ENCODE data around the gene CCP110. TPM values are rescaled to one million over a fixed set of nuclear protein-coding genes. Genes with fewer than 3 reads are reported as not detected.

CCP110 gene
- total and polyA plus RNA-seq, 2 of the 13 experiments (the other 11 are each of a cell fraction or from before 2014, with no cell fraction given) = 10.0 to 11.1 TPM

- TF ChIP-seq, protein P1, sequence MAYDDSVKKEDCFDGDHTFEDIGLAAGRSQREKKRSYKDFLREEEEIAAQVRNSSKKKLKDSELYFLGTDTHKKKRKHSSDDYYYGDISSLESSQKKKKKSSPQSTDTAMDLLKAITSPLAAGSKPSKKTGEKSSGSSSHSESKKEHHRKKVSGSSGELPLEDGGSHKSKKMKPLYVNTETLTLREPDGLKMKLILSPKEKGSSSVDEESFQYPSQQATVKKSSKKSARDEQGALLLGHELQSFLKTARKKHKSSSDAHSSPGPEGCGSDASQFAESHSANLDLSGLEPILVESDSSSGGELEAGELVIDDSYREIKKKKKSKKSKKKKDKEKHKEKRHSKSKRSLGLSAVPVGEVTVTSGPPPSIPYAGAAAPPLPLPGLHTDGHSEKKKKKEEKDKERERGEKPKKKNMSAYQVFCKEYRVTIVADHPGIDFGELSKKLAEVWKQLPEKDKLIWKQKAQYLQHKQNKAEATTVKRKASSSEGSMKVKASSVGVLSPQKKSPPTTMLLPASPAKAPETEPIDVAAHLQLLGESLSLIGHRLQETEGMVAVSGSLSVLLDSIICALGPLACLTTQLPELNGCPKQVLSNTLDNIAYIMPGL (CRISPR knock-in tag; IDR thresholded peaks at IDR 0.05; ENCODE audit: borderline replicate concordance in 1 of 2, low read depth in 1 of 2) = peak; percentile 92 to 94; a peak in 3 of 4 replicates
These were observed 31.6 kb downstream of the CCP110 start, which contains the start of gene VPS35L (continued) for GRCh38 chr16:19555186-19555937.

GRCh38 chr16:19555938-19556771 lies 32.4 kb downstream of the CCP110 start:
- WGBS (ENCODE audit: low lambda C conversion rate) = 90% methylated on average over 19 of the region's 19 CpGs
- POLR2A ChIA-PET = interaction anchor here (0.7 to 2.4 kb wide), 12 partner anchors 9 to 1059 kb away, joined by 3 to 34 read pairs (median 6); partner anchors contain the start of genes ARL6IP1, CCP110, IQCK and KNOP1
- Histone ChIP-seq H3K36me3 (replicated peaks in 1 of 2; ENCODE audit: control insufficient read depth in 1 of 2, insufficient read depth in 2 of 2, low read length in 2 of 2) (peaks cover 0 to 2% of the 10 kb centered on the region in 2 experiments; a peak in 2 of 5 replicates), H3K9ac (ENCODE audit: insufficient read depth, low read depth, low read length) (no peak overlapping the region), H3K9me3 (ENCODE audit: low read length) (no peaks in the 10 kb centered on the region), H3K27ac (ENCODE audit: extremely low read length, insufficient read depth, low read length) (no peak overlapping the region), H3K4me2 (ENCODE audit: low read depth, low read length) (peak overlapping the region; percentile 90), H2AFZ (ENCODE audit: low read length) (no peak overlapping the region), H3K79me2 (ENCODE audit: insufficient read depth, low read length) (no peaks in the 10 kb centered on the region), H4K20me1 (ENCODE audit: insufficient read depth, low read length) (no peaks in the 10 kb centered on the region), H3K4me3 (replicated peaks in 1 of 3; ENCODE audit: insufficient read depth in 1 of 3, low read depth in 2 of 3, low read length in 3 of 3) (peak overlapping the region in 1 of 3 experiments; percentile 69; a peak in 1 of 6 replicates), H3K27me3 (ENCODE audit: control insufficient read depth in 1 of 2, insufficient read depth in 2 of 2, low read length in 2 of 2) (no peaks in the 10 kb centered on the region), H3K4me1 (ENCODE audit: insufficient read depth, low read length) (peaks cover 19% of the 10 kb centered on the region)
- CTCF ChIA-PET (ENCODE audit: low intra/inter-chr PET ratio, low total read pairs) = interaction anchor here (0.9 kb wide), 1 partner anchor 54 kb away, joined by 5 read pairs; no protein-coding TSS in a partner anchor
- in situ Hi-C loops (cut with HindIII; ENCODE audit: extremely low pct_ligation_motif_present, low pct_unique_long_range_greater_than_20kb) (no loop called here), intact Hi-C loops (cut with micrococcal nuclease; ENCODE audit: unreplicated experiment) (loop anchor here (2.0 kb wide), 1 partner anchor 33 kb away; the partner anchor contains the start of genes CCP110 and GDE1)
- DNase-seq (ENCODE audit: low spot score) (no peak), FAIRE-seq (no peak), ATAC-seq (peak; percentile 34)
- no TSS peak for BruUV-seq (replicated peaks)
- TF ChIP-seq ZMYM3 (CRISPR knock-in tag; IDR thresholded peaks at IDR 0.05) (peak; percentile 62; the same call in 1 of the 2 replicates), POLR2G (IDR thresholded peaks at IDR 0.05; ENCODE audit: low read depth, low read length) (no peak), TFE3 (CRISPR knock-in tag; IDR thresholded peaks at IDR 0.05) (no peak), ZFP37 (CRISPR knock-in tag; IDR thresholded peaks at IDR 0.05; ENCODE audit: borderline replicate concordance) (no peak), HIVEP1 (CRISPR knock-in tag; IDR thresholded peaks at IDR 0.05) (peak; percentile 4; the same call in 1 of the 2 replicates), ZNF615 (CRISPR knock-in tag; IDR thresholded peaks at IDR 0.05; ENCODE audit: borderline replicate concordance) (0 out of 2 replicates have a peak, but pooled peaks have one; percentile 7), SMAD9 (CRISPR knock-in tag; IDR thresholded peaks at IDR 0.05) (0 out of 2 replicates have a peak, but pooled peaks have one; percentile 44), NR1H2 (CRISPR knock-in tag; IDR thresholded peaks at IDR 0.05; ENCODE audit: borderline replicate concordance, low read depth) (no peak), CHD4 (IDR thresholded peaks at IDR 0.05; ENCODE audit: borderline replicate concordance, low read length) (peak; percentile 69; the same call in 1 of the 2 replicates), ZNF446 (CRISPR knock-in tag; IDR thresholded peaks at IDR 0.05) (0 out of 2 replicates have a peak, but pooled peaks have one; percentile 77), ZNF629 (CRISPR knock-in tag; conservative IDR thresholded peaks at IDR 0.05) (peak; percentile 90)
- TF ChIP-seq, protein P2, sequence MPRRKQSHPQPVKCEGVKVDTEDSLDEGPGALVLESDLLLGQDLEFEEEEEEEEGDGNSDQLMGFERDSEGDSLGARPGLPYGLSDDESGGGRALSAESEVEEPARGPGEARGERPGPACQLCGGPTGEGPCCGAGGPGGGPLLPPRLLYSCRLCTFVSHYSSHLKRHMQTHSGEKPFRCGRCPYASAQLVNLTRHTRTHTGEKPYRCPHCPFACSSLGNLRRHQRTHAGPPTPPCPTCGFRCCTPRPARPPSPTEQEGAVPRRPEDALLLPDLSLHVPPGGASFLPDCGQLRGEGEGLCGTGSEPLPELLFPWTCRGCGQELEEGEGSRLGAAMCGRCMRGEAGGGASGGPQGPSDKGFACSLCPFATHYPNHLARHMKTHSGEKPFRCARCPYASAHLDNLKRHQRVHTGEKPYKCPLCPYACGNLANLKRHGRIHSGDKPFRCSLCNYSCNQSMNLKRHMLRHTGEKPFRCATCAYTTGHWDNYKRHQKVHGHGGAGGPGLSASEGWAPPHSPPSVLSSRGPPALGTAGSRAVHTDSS (CRISPR knock-in tag; conservative IDR thresholded peaks at IDR 0.05) = no peak
